ENCODE data around the gene IL5. TPM values are rescaled to one million over a fixed set of nuclear protein-coding genes. Genes with fewer than 3 reads are reported as not detected.

Gene IL5
- total and polyA plus RNA-seq, 2 experiments from 2014 or later = not detected

DNA sequence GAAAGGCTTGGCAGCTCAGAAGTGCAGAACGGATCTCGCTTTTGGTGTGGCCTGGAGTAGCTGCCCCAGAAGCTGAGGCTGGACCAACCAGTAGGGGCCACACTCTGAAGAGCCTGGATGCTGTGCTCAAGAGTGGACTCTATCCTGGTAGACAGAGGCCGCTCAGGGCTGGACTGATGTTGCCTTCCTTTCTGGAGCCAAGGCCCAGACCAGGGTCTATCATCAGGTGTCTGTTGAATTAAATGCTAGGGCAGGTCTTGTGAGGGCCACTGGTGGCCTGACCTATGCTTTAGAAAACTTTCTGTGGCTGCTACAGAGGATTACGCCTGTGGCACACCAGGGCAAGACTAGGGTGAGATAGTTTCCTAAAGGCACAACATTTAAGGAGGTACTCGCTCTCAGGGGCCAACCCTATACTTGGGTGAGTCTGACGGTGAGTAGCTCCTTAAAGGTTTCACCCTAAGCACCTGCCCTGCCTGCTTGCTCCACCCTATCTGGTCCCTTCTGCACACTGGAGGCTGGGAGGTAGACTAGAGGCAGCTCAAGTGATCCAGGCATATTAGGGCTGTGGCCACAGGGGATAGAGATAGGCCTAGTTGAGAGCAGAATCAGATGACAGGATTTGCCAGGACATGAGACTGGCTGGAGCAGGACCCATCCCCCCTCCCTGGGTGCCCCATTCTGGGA lies 42.9 kb downstream of the IL5 start (continued):
- TF ChIP-seq, protein P1, sequence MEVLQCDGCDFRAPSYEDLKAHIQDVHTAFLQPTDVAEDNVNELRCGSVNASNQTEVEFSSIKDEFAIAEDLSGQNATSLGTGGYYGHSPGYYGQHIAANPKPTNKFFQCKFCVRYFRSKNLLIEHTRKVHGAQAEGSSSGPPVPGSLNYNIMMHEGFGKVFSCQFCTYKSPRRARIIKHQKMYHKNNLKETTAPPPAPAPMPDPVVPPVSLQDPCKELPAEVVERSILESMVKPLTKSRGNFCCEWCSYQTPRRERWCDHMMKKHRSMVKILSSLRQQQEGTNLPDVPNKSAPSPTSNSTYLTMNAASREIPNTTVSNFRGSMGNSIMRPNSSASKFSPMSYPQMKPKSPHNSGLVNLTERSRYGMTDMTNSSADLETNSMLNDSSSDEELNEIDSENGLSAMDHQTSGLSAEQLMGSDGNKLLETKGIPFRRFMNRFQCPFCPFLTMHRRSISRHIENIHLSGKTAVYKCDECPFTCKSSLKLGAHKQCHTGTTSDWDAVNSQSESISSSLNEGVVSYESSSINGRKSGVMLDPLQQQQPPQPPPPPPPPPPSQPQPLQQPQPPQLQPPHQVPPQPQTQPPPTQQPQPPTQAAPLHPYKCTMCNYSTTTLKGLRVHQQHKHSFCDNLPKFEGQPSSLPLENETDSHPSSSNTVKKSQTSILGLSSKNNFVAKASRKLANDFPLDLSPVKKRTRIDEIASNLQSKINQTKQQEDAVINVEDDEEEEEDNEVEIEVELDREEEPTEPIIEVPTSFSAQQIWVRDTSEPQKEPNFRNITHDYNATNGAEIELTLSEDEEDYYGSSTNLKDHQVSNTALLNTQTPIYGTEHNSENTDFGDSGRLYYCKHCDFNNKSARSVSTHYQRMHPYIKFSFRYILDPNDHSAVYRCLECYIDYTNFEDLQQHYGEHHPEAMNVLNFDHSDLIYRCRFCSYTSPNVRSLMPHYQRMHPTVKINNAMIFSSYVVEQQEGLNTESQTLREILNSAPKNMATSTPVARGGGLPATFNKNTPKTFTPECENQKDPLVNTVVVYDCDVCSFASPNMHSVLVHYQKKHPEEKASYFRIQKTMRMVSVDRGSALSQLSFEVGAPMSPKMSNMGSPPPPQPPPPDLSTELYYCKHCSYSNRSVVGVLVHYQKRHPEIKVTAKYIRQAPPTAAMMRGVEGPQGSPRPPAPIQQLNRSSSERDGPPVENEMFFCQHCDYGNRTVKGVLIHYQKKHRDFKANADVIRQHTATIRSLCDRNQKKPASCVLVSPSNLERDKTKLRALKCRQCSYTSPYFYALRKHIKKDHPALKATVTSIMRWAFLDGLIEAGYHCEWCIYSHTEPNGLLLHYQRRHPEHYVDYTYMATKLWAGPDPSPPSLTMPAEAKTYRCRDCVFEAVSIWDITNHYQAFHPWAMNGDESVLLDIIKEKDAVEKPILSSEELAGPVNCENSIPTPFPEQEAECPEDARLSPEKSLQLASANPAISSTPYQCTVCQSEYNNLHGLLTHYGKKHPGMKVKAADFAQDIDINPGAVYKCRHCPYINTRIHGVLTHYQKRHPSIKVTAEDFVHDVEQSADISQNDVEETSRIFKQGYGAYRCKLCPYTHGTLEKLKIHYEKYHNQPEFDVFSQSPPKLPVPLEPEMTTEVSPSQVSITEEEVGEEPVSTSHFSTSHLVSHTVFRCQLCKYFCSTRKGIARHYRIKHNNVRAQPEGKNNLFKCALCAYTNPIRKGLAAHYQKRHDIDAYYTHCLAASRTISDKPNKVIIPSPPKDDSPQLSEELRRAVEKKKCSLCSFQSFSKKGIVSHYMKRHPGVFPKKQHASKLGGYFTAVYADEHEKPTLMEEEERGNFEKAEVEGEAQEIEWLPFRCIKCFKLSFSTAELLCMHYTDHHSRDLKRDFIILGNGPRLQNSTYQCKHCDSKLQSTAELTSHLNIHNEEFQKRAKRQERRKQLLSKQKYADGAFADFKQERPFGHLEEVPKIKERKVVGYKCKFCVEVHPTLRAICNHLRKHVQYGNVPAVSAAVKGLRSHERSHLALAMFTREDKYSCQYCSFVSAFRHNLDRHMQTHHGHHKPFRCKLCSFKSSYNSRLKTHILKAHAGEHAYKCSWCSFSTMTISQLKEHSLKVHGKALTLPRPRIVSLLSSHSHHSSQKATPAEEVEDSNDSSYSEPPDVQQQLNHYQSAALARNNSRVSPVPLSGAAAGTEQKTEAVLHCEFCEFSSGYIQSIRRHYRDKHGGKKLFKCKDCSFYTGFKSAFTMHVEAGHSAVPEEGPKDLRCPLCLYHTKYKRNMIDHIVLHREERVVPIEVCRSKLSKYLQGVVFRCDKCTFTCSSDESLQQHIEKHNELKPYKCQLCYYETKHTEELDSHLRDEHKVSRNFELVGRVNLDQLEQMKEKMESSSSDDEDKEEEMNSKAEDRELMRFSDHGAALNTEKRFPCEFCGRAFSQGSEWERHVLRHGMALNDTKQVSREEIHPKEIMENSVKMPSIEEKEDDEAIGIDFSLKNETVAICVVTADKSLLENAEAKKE (CRISPR knock-in tag; IDR thresholded peaks at IDR 0.05) = no peak
- no peak for TF ChIP-seq POLR2AphosphoS5 (IDR thresholded peaks at IDR 0.05; ENCODE audit: low read depth)
- TF ChIP-seq, protein P2, sequence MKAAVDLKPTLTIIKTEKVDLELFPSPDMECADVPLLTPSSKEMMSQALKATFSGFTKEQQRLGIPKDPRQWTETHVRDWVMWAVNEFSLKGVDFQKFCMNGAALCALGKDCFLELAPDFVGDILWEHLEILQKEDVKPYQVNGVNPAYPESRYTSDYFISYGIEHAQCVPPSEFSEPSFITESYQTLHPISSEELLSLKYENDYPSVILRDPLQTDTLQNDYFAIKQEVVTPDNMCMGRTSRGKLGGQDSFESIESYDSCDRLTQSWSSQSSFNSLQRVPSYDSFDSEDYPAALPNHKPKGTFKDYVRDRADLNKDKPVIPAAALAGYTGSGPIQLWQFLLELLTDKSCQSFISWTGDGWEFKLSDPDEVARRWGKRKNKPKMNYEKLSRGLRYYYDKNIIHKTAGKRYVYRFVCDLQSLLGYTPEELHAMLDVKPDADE (IDR thresholded peaks at IDR 0.05) = no peak

DNA sequence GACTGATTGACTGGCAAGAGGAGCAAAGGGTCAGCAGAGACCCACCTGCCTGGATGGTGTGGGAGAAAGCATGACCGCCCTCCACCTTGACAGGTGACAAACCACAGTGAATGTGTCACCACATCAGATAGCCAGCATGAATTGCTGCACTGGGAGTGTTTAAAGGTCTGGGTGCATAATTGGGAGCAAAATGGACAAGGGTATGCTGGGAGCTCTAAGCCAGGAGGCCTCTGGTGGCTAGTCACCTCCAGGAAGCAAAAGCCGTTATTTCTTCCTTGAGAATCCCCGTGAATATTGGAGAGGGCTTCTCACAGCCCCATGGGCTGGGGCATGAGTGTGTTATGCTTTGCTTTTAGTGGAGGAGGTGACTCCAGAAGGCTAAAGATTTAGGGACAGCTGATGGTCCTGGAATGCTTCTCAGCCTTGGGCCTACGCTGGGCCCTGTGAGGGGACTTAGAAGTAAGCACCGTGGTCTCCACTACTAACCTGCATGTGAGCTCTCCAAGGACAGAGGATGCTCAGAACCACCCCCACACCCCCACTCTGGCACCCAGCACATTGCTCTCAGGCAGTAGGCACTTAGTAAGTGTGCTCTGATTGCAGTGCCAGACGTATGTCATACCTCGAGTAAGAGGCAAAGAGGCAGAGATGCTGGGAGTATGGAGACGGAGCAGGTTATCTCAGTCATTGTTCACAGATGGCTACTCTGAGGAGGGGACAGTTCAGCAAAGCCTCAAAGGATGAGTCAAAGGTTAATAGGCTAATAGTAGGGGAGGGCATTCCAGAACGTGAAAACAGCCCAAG lies 43.7 kb downstream of the IL5 start:
- DNase-seq (ENCODE audit: low spot score) (no peak), ATAC-seq (no peak)
- Histone ChIP-seq H3K4me2 (no peak overlapping the region), H3K4me1 (ENCODE audit: insufficient read depth) (peaks cover 10% of the 10 kb centered on the region), H3K36me3 (ENCODE audit: insufficient read depth) (no peaks in the 10 kb centered on the region), H3K79me2 (replicated peaks; ENCODE audit: insufficient read depth) (no peaks in the 10 kb centered on the region), H3K4me3 (no peak overlapping the region), H3K27ac (ENCODE audit: low read depth) (no peak overlapping the region), H3K27me3 (ENCODE audit: insufficient read depth) (no peaks in the 10 kb centered on the region), H2AFZ (no peak overlapping the region), H3F3A (replicated peaks; ENCODE audit: low read depth) (peaks cover 5% of the 10 kb centered on the region; the same call in 1 of the 2 replicates), H3K9me2 (ENCODE audit: insufficient read depth) (no peaks in the 10 kb centered on the region; the same call in 1 of the 2 replicates), H4K20me1 (replicated peaks; ENCODE audit: insufficient read depth) (no peaks in the 10 kb centered on the region)
- no peaks in the 10 kb centered on the region for H3K36me3 Mint-ChIP-seq (ENCODE audit: low read depth)
- H3K27me3 Mint-ChIP-seq (ENCODE audit: insufficient read depth, low read depth, poor library complexity) = peaks cover 8% of the 10 kb centered on the region
- no peak overlapping the region for H3K4me3 Mint-ChIP-seq
- H3K9me3 Mint-ChIP-seq = no peaks in the 10 kb centered on the region
- peaks cover 6% of the 10 kb centered on the region for H3K4me1 Mint-ChIP-seq
- no peak overlapping the region for H3K27ac Mint-ChIP-seq
- no peak for TF ChIP-seq EZH2phosphoT487 (IDR thresholded peaks at IDR 0.05; ENCODE audit: unreplicated experiment)
- no peak for TF ChIP-seq ZNF331 (CRISPR knock-in tag; IDR thresholded peaks at IDR 0.05; ENCODE audit: low read depth)
- TF ChIP-seq, protein P1 (CRISPR knock-in tag; IDR thresholded peaks at IDR 0.05) = no peak
